Measurements from ENCODE around the gene CENPB.

CENPB gene

GRCh38 chr20:3767427-3768341 is 18.9 kb downstream of the CENPB start, which contains the start of gene ADISSP:
Gene ADISSP (minus strand): TSS chr20:3767753. CDS start chr20:3760100, 7,653 bp downstream.
- Histone ChIP-seq H3K27me3 (ENCODE audit: control insufficient read depth, low read length) (no peaks in the 10 kb centered on the region), H3F3A (ENCODE audit: control insufficient read depth, insufficient read depth) (peaks cover 5% of the 10 kb centered on the region), H3K4me2 (ENCODE audit: low read length) (peak within 1 kb of the TSS; percentile 100), H3K9me3 (ENCODE audit: control insufficient read depth, insufficient read depth, low read length) (no peaks in the 10 kb centered on the region), H3K36me3 (ENCODE audit: control insufficient read depth, low read length) (peaks cover 6% of the 10 kb centered on the region), H3K4me1 (ENCODE audit: control insufficient read depth, low read length) (peaks cover 29% of the 10 kb centered on the region), H3K9me2 (replicated peaks; ENCODE audit: control insufficient read depth, low read length) (no peaks in the 10 kb centered on the region), H3K4me3 (ENCODE audit: low read length) (peak within 1 kb of the TSS; percentile 99), H4K20me1 (ENCODE audit: control insufficient read depth, insufficient read depth, low read depth, low read length) (peaks cover 8% of the 10 kb centered on the region; the same call in 1 of the 2 replicates), H3K79me2 (ENCODE audit: control insufficient read depth, low read length) (peaks cover 42% of the 10 kb centered on the region), H3K27ac (ENCODE audit: low read depth, low read length) (peak within 1 kb of the TSS; percentile 47)
- peak; percentile 48 for TF ChIP-seq CTCF (IDR thresholded peaks at IDR 0.05; ENCODE audit: low read depth, low read length, poor library complexity, severe bottlenecking)
- no peak for TF ChIP-seq EZH2phosphoT487 (IDR thresholded peaks at IDR 0.05; ENCODE audit: borderline replicate concordance, low read length)

- Histone ChIP-seq H3K36me3 (ENCODE audit: control insufficient read depth, low read length) (peaks cover 6% of the 10 kb centered on the region), H3K27me3 (ENCODE audit: control insufficient read depth, low read length) (no peaks in the 10 kb centered on the region), H3F3A (ENCODE audit: control insufficient read depth, insufficient read depth) (peaks cover 5% of the 10 kb centered on the region), H3K9me2 (replicated peaks; ENCODE audit: control insufficient read depth, low read length) (no peaks in the 10 kb centered on the region), H3K9me3 (ENCODE audit: control insufficient read depth, insufficient read depth, low read length) (no peaks in the 10 kb centered on the region), H3K27ac (ENCODE audit: low read depth, low read length) (no peak overlapping the region), H3K79me2 (ENCODE audit: control insufficient read depth, low read length) (peaks cover 42% of the 10 kb centered on the region), H4K20me1 (ENCODE audit: control insufficient read depth, insufficient read depth, low read depth, low read length) (peaks cover 8% of the 10 kb centered on the region; the same call in 1 of the 2 replicates), H3K4me3 (ENCODE audit: low read length) (peak overlapping the region; percentile 99), H3K4me2 (ENCODE audit: low read length) (peak overlapping the region; percentile 100), H3K4me1 (ENCODE audit: control insufficient read depth, low read length) (peaks cover 29% of the 10 kb centered on the region)
- TF ChIP-seq CTCF (IDR thresholded peaks at IDR 0.05; ENCODE audit: low read depth, low read length, poor library complexity, severe bottlenecking) = no peak
- TF ChIP-seq EZH2phosphoT487 (IDR thresholded peaks at IDR 0.05; ENCODE audit: borderline replicate concordance, low read length) = no peak
Measured at GRCh38 chr20:3767110-3767426, 19.5 kb downstream of the CENPB start.

- Histone ChIP-seq H3K27me3 (ENCODE audit: control insufficient read depth, low read length) (no peaks in the 10 kb centered on the region), H3K4me2 (ENCODE audit: low read length) (peak overlapping the region; percentile 100), H3K36me3 (ENCODE audit: control insufficient read depth, low read length) (peaks cover 6% of the 10 kb centered on the region), H3K27ac (ENCODE audit: low read depth, low read length) (no peak overlapping the region), H3F3A (ENCODE audit: control insufficient read depth, insufficient read depth) (peaks cover 5% of the 10 kb centered on the region), H4K20me1 (ENCODE audit: control insufficient read depth, insufficient read depth, low read depth, low read length) (peaks cover 8% of the 10 kb centered on the region; the same call in 1 of the 2 replicates), H3K79me2 (ENCODE audit: control insufficient read depth, low read length) (peaks cover 43% of the 10 kb centered on the region), H3K9me2 (replicated peaks; ENCODE audit: control insufficient read depth, low read length) (no peaks in the 10 kb centered on the region), H3K4me3 (ENCODE audit: low read length) (peak overlapping the region; percentile 99), H3K4me1 (ENCODE audit: control insufficient read depth, low read length) (peaks cover 29% of the 10 kb centered on the region), H3K9me3 (ENCODE audit: control insufficient read depth, insufficient read depth, low read length) (no peaks in the 10 kb centered on the region)
- TF ChIP-seq CTCF (IDR thresholded peaks at IDR 0.05; ENCODE audit: low read depth, low read length, poor library complexity, severe bottlenecking) (no peak), EZH2phosphoT487 (IDR thresholded peaks at IDR 0.05; ENCODE audit: borderline replicate concordance, low read length) (no peak)
Measured at GRCh38 chr20:3766422-3767109, 20.0 kb downstream of the CENPB start.

Measured in DOHH2 (cell line).